Stimulated activated CD4-positive, alpha-beta T cell treated with anti-CD3 and anti-CD28 coated beads, Interleukin-12 subunit alpha, Interleukin-12 subunit beta, amount 100 ng/mL, for 4 hours (primary cell): ENCODE results near the gene NNMT.

Experiments
- DNase-seq: peaks from one replicate; pipeline ENCODE4 v3.0.0-alpha.2; 2020

Gene NNMT

DNA sequence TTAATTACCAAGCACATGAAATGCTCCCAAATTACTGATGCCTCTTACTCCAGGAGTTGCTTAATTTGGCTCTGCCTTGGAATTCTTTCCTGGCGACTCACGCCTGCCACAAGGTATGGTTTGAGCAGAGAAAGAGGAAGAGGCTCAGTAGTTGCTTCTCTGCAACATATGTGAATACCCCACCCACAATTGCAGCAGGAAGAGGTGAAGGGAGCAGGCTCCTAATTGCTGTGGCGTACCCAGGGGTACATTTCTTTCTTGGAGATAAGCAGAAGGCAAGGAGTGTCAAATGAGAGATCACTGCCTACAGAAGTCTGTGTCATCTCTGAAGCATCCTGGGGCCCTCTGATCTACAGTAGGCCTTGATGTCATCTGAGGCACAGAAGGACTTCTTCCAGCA lies 10.6 kb upstream of the NNMT start:
- DNase-seq: no peak

- DNase-seq: no peak
These were observed 10.0 kb upstream of the NNMT start for GRCh38 chr11:114286229-114286628.

- no peak for DNase-seq
These were observed 9.0 kb upstream of the NNMT start for GRCh38 chr11:114287154-114287553.

DNA sequence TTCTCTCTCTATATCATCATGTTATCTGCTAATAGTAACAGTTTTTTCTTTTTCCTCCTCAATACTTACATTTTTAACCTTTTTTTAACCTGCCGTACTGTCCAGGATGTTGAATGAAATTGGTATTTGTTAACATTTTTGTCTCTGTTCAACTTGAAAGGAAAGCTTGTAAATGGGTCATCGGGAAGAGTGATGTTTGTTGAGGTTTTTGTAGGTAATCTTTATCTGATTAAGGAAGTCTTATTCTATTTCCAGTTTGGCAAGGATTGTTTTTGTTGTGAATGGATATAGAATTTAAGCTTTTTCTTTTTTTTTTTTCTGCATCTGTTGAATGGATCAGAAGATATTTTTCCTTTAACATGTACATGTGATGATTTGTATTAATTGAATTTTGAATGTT lies 8.1 kb upstream of the NNMT start:
- no peak for DNase-seq

- no peak for DNase-seq
These were observed 6.4 kb upstream of the NNMT start for GRCh38 chr11:114289779-114290178.

- no peak for DNase-seq
These were observed 5.5 kb upstream of the NNMT start for GRCh38 chr11:114290503-114291235.

DNA sequence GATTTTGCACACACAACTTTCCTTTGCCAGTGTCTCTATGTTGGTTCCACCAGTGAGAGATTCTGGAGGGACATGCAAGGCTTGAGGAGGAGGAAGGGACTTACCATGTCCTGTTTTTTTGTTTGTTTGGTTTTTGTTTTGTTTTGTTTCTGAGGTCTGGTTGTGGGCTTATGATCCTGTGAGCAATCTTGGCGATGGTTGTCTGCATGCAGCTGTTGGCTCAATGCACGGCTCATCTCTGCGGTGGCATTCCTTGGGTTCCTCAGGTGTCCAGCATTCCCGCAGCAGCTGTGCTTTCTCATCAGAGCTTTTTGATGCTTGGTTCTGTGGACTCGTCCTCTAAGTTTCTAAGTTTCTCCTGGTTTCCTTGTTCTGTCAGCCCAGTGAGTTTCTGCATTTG lies 4.8 kb upstream of the NNMT start:
- no peak for DNase-seq

GRCh38 chr11:114291842-114292680 lies 4.1 kb upstream of the NNMT start:
- no peak for DNase-seq

DNA sequence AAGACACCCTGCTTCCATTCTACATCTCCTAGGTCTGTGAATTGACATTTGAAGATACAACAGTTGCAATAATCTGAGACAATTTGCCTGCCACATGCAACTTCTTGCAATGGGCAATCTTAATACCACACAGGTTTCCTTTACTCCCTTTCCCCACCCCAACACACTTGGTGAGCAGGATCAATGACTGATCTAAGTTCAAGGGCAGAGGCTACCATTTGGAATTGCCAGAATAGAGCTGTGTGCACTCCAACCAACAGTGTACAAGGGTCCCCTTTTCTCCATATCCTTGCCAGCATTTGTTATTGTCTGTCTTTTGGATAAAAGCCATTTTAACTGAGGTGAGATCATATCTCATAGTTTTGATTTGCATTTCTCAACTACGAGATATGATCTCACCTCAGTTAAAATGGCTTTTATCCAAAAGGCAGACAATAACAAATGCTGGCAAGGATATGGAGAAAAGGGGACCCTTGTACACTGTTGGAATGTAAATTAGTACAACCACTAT lies 2.9 kb upstream of the NNMT start:
- no peak for DNase-seq

- DNase-seq: no peak
These were observed 590 bp downstream of the NNMT start for GRCh38 chr11:114296605-114297372.

DNA sequence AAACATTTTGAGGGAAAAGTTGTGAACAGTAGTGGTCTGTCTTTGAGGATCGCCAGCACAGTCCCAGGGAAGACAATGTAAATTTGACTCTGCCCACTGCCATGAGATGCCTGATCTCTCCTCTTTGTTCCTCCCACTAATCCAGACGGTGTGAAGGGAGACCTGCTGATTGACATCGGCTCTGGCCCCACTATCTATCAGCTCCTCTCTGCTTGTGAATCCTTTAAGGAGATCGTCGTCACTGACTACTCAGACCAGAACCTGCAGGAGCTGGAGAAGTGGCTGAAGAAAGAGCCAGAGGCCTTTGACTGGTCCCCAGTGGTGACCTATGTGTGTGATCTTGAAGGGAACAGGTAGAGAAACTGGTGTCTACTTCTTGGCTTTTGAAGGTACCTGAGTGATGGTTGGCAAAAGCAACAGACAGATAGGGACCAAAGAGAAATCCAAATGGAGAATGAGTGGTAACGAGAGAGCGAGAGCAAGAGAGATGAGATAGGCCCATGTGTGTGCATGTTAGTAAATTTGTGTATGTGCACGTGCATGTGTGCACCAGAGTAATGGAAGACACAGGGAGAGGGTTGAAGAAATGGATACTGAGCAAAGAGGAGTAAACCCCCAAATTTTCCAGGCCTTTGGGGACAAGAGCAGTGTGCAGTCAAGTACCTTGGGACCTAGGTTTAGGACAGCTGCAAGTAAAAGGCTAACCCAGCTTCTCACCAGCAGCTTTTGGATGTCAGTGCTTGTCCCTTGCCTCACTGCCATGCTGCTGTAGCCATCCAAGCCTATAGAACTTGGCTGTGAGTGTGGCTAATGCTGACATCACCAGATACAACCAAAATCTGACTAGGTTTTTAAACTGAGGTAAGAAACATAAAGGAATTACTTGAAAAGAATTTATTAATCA lies 1.9 kb downstream of the NNMT start:
- DNase-seq: no peak

DNA sequence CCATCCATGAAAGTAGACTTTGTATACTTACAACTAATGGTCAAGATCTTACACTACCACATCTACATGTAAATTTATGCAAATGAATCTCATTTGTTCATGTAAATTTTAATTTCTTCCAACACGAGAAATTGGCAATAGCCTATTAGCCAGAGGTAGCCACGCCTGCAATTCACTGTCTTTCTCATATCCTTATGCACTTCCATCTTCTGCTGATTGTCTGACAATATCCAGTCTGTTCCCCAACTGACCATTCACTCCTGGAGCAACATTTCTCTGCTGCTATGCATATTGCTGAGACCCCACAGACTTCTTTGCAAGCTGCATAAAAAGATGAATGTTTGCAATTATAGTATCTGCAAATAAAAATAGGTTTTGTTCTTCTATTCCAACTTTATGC lies 2.5 kb downstream of the NNMT start:
- DNase-seq: no peak

DNA sequence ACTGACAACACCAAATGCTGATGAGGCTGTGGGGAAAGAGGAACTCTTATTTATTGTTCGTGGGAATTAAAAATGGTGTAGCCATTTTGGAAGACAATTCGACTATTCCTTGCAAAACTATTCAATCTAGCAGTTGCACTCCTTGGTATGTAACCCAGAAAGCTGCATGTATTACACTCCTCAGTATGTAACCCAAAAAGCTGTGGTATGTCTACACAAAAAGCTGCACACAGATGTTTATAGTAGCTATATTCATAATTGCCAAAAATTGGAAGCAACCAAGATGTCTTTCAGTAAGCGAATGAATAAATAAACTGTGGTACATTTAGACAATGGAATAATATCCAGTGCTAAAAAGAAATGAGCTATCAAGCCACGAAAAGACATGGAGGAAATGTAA lies 4.9 kb downstream of the NNMT start:
- DNase-seq: no peak

DNA sequence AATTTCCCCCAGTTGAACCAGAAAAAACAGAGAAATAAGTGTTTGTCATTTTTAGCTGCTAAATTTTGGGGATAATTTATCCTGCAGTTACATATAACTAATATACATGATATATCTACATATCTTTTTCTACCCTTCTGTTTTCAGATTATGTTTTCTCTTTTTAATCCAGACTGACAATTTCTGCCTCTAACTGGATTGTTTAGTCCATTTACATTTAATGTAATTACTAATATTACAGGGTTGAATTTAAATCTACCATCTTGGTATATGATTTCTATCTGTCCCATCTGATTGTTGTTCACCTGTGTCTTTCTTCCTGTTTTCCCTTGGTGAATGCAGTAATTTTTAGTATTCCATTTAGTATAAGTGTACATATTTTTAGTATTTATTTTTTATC lies 5.7 kb downstream of the NNMT start:
- DNase-seq: no peak

DNA sequence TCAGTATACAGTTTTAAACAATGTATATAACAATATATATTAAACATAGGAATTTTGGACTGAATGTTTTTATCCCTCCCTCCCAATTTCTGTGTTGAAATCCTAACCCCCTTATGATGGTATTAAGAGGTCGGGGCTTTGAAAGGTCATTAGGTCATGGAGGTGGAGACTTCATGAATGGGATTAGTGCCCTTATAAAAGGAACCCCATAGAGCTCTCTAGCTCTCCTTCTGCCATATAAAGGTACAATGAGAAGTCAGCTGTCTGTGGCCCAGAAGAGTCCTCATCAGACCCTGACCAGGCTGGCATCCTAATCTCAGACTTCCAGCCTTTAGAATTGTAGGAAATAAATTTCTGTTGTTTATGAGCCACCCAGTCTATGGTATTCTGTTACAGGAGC lies 6.5 kb downstream of the NNMT start:
- no peak for DNase-seq

GRCh38 chr11:114304065-114304464 lies 7.9 kb downstream of the NNMT start:
- DNase-seq: no peak

DNA sequence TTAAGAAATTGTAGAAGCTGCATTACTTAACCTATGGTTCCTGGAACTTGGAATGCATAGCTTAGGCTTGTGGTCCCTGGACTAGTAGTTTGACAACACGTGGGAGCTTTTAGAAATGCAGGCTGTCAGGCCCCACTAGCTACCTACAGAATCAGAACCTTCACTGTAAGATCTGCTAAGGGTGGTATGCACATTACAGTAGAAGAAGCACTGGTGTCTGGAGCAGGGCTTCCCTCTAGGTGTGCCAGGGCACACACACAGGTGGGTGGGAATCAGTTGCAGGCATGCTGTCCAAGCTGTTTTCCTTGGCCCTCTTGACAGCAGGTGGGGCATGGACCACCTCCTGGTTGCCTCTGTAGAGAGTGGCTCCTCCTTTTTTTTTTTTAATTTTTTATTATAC lies 8.8 kb downstream of the NNMT start:
- DNase-seq: no peak

- no peak for DNase-seq
These were observed 11.5 kb downstream of the NNMT start for GRCh38 chr11:114307524-114308203.

DNA sequence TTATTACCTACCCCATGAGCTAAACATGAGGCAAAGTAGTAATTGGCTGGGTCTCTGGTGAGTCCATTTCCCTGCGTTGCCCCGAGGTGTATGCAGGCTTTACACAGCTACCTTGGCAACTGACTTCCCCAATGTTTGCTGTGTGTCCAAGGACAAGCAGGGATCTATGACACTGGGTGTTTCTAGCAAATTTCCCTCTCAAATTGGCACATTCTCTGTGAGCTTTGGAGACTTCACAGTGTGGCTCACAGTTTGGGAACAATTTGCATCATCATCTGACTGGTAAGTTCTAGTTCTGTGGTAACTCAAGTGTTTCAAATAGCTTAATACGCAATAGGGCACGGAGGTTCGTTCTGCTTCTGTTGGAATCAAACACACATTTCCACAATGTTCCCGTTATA lies 12.5 kb downstream of the NNMT start:
- no peak for DNase-seq

GRCh38 chr11:114309517-114309916 lies 13.3 kb downstream of the NNMT start:
- DNase-seq: no peak

DNA sequence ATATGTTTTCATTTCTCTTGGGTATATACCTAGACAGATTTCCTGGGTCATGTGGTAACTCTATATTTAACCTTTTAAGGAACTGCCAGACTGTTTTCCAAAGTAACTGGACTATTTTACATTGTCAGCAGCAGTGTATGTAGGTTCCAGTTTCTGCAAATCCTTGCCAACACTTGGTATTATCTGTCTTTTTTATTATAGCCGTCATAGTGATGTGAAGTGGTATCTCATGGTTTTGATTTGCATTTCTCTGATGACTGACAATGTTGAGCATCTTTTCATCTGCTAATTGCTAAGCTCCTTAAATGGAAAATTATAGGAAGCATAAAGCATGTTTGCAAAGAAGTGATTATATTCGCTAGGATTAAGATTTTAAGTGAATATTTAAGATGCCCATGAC lies 13.9 kb downstream of the NNMT start:
- DNase-seq: no peak

GRCh38 chr11:114311946-114312345 lies 15.7 kb downstream of the NNMT start:
- DNase-seq: no peak
